Activated CD4-positive, alpha-beta T cell treated with anti-CD3 and anti-CD28 coated beads, Interleukin-10, Interleukin-2, amounts not matched to agents 100 ng/mL and 50 ng/mL, durations not matched to agents 16 hours and 8 hours (primary cell): ENCODE data around the gene SERPINE3.

Experiments
- DNase-seq: peaks from one replicate; pipeline ENCODE4 v3.0.0-alpha.2; 2020

Gene SERPINE3

DNA sequence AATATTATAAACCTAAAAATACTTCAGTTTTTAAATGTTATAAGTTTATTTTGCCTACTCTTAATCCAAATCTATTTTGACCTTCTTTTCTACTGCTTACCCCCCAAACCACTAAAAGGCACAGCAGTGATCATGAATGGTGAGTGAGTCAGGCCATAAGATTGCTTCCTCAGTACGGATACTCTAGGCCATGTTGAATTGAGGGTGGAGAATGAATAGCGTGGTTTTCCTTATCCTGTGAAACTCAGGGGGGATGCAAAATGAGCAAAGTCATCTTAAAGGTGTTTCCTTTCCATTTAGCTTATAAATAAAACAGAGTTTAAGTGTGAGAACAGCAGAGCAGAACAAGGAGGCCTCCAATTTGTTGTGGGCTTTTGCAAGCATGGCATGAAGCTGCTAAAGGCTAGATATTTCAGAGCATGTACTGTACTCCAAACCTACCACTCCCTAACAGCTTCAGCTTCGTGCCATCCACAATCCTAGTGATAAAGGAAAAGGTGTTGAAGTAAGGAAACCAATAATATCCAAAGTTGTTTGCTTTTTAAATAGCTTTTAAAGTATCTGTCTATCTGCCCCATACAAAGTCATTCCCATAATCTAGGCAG lies 25.0 kb downstream of the SERPINE3 start:
- DNase-seq, result no peak

DNA sequence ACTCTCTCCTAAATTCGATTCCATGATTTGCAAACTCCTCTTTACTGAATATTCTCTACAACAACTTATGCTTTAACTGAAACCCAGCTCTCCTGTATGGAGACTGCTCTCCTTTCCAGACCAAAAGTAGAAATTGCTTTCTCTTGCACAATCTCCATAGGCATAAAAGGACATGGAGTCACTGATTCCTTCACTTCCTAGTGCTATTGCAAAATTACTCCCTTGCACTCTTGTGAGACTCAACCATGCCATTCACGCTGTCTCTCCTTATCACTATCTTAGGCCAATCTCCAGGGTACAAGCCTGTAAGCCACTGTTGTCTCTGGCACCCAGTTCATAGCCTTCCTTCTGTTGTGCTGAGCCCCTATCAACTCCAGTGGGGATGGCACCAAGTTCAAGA lies 30.6 kb downstream of the SERPINE3 start:
- no peak for DNase-seq

DNA sequence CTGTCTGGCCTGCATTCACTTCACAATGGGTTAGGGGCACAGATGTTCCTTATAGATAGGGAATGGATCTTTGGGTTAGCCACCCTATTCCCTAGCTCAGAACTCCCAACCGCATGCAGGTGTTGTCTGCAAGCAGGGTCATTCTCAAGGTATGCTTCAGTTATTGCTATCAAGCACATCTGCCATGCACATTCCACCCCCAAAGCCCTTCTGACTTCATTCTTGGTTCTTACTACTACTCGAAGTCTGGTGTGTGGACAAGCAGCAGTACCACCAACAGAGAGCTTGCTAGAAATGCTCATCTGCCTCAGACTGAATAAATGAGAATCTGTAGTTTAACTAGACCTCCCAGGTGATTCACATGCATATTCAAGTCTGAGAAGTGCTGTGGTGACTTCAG lies 31.3 kb downstream of the SERPINE3 start:
- DNase-seq, result no peak

DNA sequence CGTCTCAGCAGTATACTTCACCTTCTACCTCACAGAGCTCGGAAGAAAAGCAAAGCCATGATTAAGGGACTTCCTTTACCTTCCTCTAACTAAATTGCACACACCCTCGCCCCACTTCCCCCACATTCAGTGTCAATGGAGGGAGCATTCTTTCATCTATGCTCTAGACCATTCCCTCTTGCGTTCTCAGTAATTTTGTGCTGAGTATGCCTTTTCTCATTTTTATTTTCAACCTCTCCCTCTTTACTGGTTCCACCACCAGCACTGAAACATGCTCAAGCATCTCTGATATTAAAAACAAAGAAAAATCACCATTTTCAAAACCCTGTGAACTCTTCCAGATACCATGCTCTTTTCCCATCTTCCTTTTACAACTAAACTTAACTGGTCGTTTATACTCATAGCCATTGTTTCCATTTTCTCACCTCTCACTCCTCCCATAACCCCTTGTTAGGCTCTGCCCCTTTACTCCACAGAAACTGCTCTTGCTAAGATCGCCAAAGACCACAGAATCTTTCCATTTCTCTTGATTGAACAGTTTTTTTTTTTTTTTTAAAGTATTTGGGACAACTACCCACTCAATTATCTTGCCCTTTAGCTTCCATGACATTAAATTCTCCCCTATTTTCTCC lies 32.4 kb downstream of the SERPINE3 start:
- DNase-seq, result no peak

DNA sequence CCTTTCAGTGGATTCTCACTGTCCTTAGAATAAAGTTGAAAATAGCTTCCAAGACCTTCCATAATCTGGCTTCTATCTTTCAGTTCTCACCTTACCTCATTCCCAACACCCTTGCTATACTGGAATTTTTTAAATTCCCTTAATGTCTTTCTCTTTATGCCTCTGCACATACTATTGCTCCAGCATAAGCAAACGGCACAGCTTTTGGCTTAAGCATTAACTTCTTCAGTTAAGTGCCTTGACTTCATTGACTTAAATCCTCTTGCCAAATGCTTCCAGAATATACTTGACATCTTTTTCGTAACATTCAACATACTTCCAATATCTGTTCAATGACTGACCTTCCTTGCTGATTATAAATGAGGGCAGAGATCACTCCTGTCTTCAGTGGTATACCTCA lies 34.0 kb downstream of the SERPINE3 start:
- no peak for DNase-seq

DNA sequence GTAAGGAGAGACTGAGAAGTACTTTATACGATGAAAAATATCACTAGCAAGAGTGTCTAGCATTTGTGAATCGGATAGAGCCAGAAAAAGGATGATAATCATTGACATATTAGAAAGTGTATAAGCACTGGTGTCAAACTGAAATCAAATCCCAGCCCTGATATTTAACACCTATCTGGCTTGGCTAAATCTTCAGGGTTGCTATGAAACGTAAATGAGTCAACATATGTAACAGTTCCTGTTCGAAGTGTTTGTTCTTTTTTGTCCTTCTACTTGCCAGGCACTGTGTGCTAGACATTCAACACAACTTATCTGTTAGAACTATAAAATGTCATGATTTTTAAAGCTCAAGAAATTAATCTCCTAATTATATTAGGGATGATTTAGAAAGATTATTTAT lies 40.8 kb downstream of the SERPINE3 start:
- peak; percentile 7 for DNase-seq

DNA sequence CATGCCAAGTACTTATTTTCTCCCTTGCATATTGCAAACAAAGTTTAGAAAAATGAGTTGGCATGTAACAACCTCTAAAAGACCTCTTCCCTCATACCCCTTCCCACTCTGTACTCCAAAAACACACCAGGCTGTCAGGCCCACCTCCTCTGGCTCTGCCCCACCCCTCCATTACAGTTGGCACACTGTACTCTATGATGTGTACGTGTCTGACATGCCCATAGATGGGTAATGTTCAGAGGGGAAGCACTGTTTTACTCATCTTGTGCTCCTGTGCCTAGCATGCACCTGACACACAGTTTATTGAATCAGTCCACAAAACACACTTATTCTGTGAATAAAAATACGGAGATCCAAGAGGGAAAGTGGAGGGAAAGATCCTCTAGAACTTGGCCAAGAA lies 45.6 kb downstream of the SERPINE3 start:
- peak; percentile 11 for DNase-seq

DNA sequence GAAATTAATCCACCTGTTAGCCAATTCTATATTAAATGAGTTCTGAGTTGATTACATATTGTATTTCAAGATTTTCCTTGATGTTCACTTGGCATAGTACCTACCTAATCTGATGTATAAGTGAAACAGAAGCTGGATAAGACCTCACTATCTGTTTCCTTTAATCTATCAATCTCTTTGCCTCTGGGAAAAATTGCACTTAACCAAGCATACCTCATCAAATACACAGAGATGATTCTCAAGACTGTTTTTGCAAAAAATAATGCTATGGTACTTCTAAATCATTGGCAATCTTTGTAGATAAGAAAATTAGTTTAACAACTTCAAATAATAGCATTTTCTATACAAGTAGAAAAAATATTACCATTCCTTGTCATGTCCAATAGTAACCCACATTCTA lies 55.2 kb downstream of the SERPINE3 start:
- no peak for DNase-seq

DNA sequence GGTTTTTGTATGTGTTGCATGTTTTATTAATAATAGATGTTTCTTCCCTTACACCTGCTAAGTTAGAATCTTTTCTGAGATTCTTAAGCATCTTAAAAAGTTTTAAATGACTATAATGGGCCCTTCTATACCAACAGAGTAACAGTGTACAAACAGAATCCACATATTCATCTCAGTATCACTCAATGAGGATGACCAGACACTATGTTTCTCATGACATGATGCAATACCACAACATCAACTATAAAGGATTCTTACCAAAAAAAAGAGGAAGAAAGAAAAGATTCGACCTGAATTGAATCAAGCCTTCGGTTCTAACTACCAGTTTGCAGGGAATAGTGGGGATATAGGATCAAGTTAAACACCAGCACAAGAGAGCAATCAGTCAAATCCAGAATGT lies 56.9 kb downstream of the SERPINE3 start:
- peak; percentile 30 for DNase-seq

DNA sequence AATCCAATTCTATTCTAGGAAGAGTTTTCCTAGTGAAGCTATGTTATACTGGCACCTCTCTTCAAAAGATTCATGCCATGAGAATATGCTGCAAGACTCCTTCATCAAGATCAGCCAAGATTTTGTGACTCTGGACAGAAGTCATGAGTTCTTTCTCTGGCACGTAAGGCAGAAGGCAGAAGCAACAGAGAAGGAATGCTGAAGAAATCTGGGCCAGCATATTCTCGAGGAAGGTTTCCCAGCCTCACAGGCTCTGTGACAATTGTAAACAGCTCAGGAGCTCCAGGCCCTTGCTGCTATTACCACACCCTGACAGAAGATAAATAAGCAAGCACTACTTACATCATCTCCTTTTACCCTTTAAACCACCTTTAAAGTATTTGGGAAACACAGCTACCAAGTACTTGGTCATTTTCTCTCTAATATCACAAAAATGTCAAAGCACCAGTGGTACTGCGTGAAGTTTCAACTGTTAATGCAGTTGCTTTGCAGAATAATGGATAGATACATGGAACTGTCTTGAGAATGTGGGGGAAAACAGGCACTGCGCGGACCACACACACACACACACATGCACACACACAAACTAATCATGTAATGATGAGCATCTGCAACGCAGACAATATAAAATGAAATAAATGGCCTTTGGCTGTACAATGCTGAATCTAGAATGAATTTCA lies 57.9 kb downstream of the SERPINE3 start:
- no peak for DNase-seq

DNA sequence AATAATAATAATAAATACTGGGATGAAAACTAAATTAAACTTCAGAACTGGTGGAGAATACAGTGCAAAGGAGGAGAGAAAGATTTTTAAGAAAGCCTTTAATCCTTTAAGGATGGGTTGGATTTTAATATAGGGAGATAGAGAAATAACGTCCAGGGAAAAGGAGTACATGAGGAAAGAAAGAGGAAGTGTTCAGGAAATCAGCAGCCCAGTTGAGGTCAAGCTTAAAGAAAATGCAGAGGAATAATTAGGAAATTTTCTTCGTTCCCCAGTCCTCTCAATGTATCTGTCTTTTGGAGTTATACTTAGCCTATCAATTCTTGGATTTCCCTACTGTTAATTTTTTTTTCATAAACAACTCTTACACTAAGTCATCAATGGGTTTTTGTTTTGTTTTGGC lies 65.7 kb downstream of the SERPINE3 start:
- DNase-seq, result no peak

DNA sequence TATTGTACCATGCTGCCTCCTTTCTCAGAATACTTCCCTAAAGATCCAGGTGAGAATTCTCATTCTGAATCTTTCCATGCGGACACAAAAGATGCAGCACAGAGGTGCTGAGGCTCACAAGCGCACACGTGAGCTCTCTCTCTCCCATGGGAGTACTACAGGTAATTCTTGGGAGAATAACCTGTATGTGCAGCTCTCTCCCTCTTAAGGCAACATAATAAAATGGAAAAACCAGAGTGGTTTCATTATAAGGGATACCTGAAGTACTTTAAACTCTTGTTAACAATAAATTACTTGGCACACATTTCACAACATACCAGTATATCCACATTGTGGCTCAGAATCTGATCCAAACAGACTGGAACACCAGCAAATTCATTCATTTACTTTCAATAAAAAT lies 72.9 kb downstream of the SERPINE3 start:
- no peak for DNase-seq
